C4-2B (cell line): ENCODE data around the gene MTA3.

Experiments used
- ZFX ChIP-seq: fragments of 450-650 bp; IDR thresholded peaks from 2 replicates; pipeline ENCODE4 v1.6.1; 2017
- TF ChIP-seq, protein P1 (sequence below): fragments of 450-650 bp; conservative IDR thresholded peaks from 2 replicates; pipeline ENCODE4 v1.5.1; 2017; ENCODE audit warnings: mild to moderate bottlenecking

- TF ChIP-seq, protein P1, sequence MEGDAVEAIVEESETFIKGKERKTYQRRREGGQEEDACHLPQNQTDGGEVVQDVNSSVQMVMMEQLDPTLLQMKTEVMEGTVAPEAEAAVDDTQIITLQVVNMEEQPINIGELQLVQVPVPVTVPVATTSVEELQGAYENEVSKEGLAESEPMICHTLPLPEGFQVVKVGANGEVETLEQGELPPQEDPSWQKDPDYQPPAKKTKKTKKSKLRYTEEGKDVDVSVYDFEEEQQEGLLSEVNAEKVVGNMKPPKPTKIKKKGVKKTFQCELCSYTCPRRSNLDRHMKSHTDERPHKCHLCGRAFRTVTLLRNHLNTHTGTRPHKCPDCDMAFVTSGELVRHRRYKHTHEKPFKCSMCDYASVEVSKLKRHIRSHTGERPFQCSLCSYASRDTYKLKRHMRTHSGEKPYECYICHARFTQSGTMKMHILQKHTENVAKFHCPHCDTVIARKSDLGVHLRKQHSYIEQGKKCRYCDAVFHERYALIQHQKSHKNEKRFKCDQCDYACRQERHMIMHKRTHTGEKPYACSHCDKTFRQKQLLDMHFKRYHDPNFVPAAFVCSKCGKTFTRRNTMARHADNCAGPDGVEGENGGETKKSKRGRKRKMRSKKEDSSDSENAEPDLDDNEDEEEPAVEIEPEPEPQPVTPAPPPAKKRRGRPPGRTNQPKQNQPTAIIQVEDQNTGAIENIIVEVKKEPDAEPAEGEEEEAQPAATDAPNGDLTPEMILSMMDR, result no peak
- no peak for TF ChIP-seq ZFX
These were observed 54.7 kb downstream of the MTA3 start for GRCh38 chr2:42622943-42623676.
